H9 (cell line): ENCODE measurements around the gene AGMO. TPM values are rescaled to one million over a fixed set of nuclear protein-coding genes. Genes with fewer than 3 reads are reported as not detected.

Source experiments
- DNase-seq: peaks from one replicate; pipeline ENCODE4 v3.0.0-alpha.2; 2017
- H2AFZ ChIP-seq: one replicate; pipeline ENCODE4 v1.6.1; 2013; ENCODE audit warnings: mild to moderate bottlenecking, low read length, control low read depth, moderate library complexity
- H2AK5ac ChIP-seq: 2 replicates; pipeline ENCODE4 v1.6.1; 2013; ENCODE audit warnings: low read length, control low read depth, mixed read lengths; ENCODE audit not compliant: insufficient read length
- H2BK120ac ChIP-seq: one replicate; pipeline ENCODE4 v1.6.1; 2013; ENCODE audit warnings: low read depth, mild to moderate bottlenecking, low read length, control low read depth, inconsistent platforms; ENCODE audit not compliant: poor library complexity, severe bottlenecking
- H2BK12ac ChIP-seq: 2 replicates; pipeline ENCODE4 v1.6.1; 2013; ENCODE audit warnings: low read length, control low read depth, mixed read lengths, low read depth; ENCODE audit not compliant: insufficient read length
- H2BK15ac ChIP-seq: 2 replicates; pipeline ENCODE4 v1.6.1; 2013; ENCODE audit warnings: low read depth, low read length, control low read depth
- H2BK20ac ChIP-seq: one replicate; pipeline ENCODE4 v1.6.1; 2013; ENCODE audit warnings: low read depth, mild to moderate bottlenecking, low read length, control low read depth, inconsistent platforms; ENCODE audit not compliant: poor library complexity, severe bottlenecking
- H2BK5ac ChIP-seq: 2 replicates; pipeline ENCODE4 v1.6.1; 2013; ENCODE audit warnings: low read length, control low read depth, mixed read lengths; ENCODE audit not compliant: insufficient read length
- H3K14ac ChIP-seq: 2 replicates; pipeline ENCODE4 v1.6.1; 2013; ENCODE audit warnings: low read length, control low read depth; ENCODE audit not compliant: insufficient read depth
- H3K18ac ChIP-seq: 2 replicates; pipeline ENCODE4 v1.6.1; 2013; ENCODE audit warnings: low read depth, mild to moderate bottlenecking, mixed read lengths, low read length, control low read depth; ENCODE audit not compliant: insufficient read length
- H3K23ac ChIP-seq: 2 replicates; pipeline ENCODE4 v1.6.1; 2013; ENCODE audit warnings: low read length, control low read depth, mixed read lengths, low read depth; ENCODE audit not compliant: insufficient read length
- H3K23me2 ChIP-seq: 2 replicates; pipeline ENCODE4 v1.6.1; 2013; ENCODE audit warnings: low read depth, mild to moderate bottlenecking, mixed read lengths, low read length, control low read depth; ENCODE audit not compliant: insufficient read length, poor library complexity, severe bottlenecking
- H3K27ac ChIP-seq: 2 replicates; pipeline ENCODE4 v1.5.1; 2013; ENCODE audit warnings: low read length, control low read depth, mixed read lengths, low read depth; ENCODE audit not compliant: insufficient read length
- H3K27me3 ChIP-seq: 2 replicates; pipeline ENCODE4 v1.6.1; 2013; ENCODE audit warnings: low read length, control low read depth, inconsistent platforms; ENCODE audit not compliant: insufficient read depth
- H3K4ac ChIP-seq: 2 replicates; pipeline ENCODE4 v1.6.1; 2013; ENCODE audit warnings: low read depth, mild to moderate bottlenecking, control low read depth, inconsistent platforms, low read length, moderate library complexity
- H3K4me1 ChIP-seq: 2 replicates; pipeline ENCODE4 v1.6.1; 2013; ENCODE audit warnings: low read length, control low read depth, inconsistent platforms; ENCODE audit not compliant: insufficient read depth
- H3K4me2 ChIP-seq: 2 replicates; pipeline ENCODE4 v1.6.1; 2013; ENCODE audit warnings: low read length, control low read depth, mixed read lengths; ENCODE audit not compliant: insufficient read length, insufficient read depth
- H3K56ac ChIP-seq: 2 replicates; pipeline ENCODE4 v1.6.1; 2013; ENCODE audit warnings: low read depth, mild to moderate bottlenecking, mixed read lengths, low read length, control low read depth; ENCODE audit not compliant: insufficient read length
- H3K79me1 ChIP-seq: 2 replicates; pipeline ENCODE4 v1.6.1; 2013; ENCODE audit warnings: low read depth, mild to moderate bottlenecking, moderate library complexity, low read length, control low read depth, inconsistent platforms; ENCODE audit not compliant: insufficient read depth, poor library complexity, severe bottlenecking
- H3K79me2 ChIP-seq: 2 replicates; pipeline ENCODE4 v1.6.1; 2013; ENCODE audit warnings: low read length, control low read depth, inconsistent platforms; ENCODE audit not compliant: insufficient read depth
- H3K9ac ChIP-seq: 2 replicates; pipeline ENCODE4 v1.6.1; 2013; ENCODE audit warnings: low read length, control low read depth, mixed read lengths; ENCODE audit not compliant: insufficient read length; ENCODE audit errors: extremely low read depth
- H3K9me3 ChIP-seq: one replicate; pipeline ENCODE4 v1.6.1; 2013; ENCODE audit warnings: low read depth, low read length, inconsistent platforms; ENCODE audit not compliant: control insufficient read depth
- H3T11ph ChIP-seq: one replicate; pipeline ENCODE4 v1.6.1; 2013; ENCODE audit warnings: mild to moderate bottlenecking, low read length, control low read depth, inconsistent platforms
- H4K20me1 ChIP-seq: one replicate; pipeline ENCODE4 v1.6.1; 2013; ENCODE audit not compliant: control insufficient read depth, insufficient read length, insufficient read depth
- H4K5ac ChIP-seq: 2 replicates; pipeline ENCODE4 v1.6.1; 2013; ENCODE audit warnings: low read depth, mild to moderate bottlenecking, mixed read lengths, low read length, control low read depth; ENCODE audit not compliant: insufficient read length
- H4K8ac ChIP-seq: replicated peaks from 2 replicates; pipeline ENCODE4 v1.6.1; 2013; ENCODE audit warnings: low read length, control low read depth, mixed read lengths, low read depth; ENCODE audit not compliant: insufficient read length
- H4K91ac ChIP-seq: 2 replicates; pipeline ENCODE4 v1.6.1; 2013; ENCODE audit warnings: low read depth, mild to moderate bottlenecking, moderate library complexity, mixed read lengths, low read length, control low read depth; ENCODE audit not compliant: insufficient read length
- H3K27ac Mint-ChIP-seq, 3 experiments: 2 replicates in 2 of 3; 3 replicates in 1 of 3; pipeline ENCODE4 v1.8.0; 2020 to 2021; ENCODE audit warnings: mixed read lengths in 3 of 3, mild to moderate bottlenecking in 1 of 3, moderate library complexity in 1 of 3
- H3K27me3 Mint-ChIP-seq: 2 replicates; pipeline ENCODE4 v1.8.0; 2021; ENCODE audit warnings: low read depth, mild to moderate bottlenecking, moderate library complexity, mixed read lengths
- H3K36me3 Mint-ChIP-seq, 3 experiments: 2 replicates in 2 of 3; 3 replicates in 1 of 3; pipeline ENCODE4 v1.8.0; 2020 to 2021; ENCODE audit warnings: low read depth in 3 of 3, mixed read lengths in 3 of 3; ENCODE audit not compliant: insufficient read depth in 1 of 3
- H3K4me1 Mint-ChIP-seq, 2 experiments: 2 replicates each; pipeline ENCODE4 v1.8.0; 2020; ENCODE audit warnings: mixed read lengths in 2 of 2
- H3K4me3 Mint-ChIP-seq, 2 experiments: 2 replicates in 1 of 2; 3 replicates in 1 of 2; pipeline ENCODE4 v1.8.0; 2020 to 2021; ENCODE audit warnings: mild to moderate bottlenecking in 2 of 2, mixed read lengths in 2 of 2, moderate library complexity in 1 of 2
- H3K9me3 Mint-ChIP-seq, 2 experiments: 2 replicates in 1 of 2; 3 replicates in 1 of 2; pipeline ENCODE4 v1.8.0; 2020; ENCODE audit warnings: mild to moderate bottlenecking in 2 of 2, mixed read lengths in 2 of 2, moderate library complexity in 1 of 2
- WGBS: extraction: QIAGEN DNeasy Blood & Tissue Kit; methylation state at CpG from one replicate; pipeline ENCODE4 v1.1.7; 2013; ENCODE audit warnings: missing lambda C conversion rate, low lambda C conversion rate, mixed read lengths; ENCODE audit not compliant: insufficient read length; ENCODE audit errors: extremely low coverage; 5-methylcytosine and 5-hydroxymethylcytosine counted together
- total RNA-seq: library from RNA; stranded (reverse); gene quantifications from 2 replicates; pipeline ENCODE4 v1.2.1, GENCODE V29; 2021
- TF ChIP-seq, protein P1 (sequence below): fragments of 200-600 bp; sonication (generic); conservative IDR thresholded peaks from 3 replicates; pipeline ENCODE4 v1.8.0; 2021; ENCODE audit warnings: antibody characterized with exemption, mild to moderate bottlenecking

The AGMO gene
- total RNA-seq, 1 experiment from 2014 or later, result 0.70 TPM

DNA sequence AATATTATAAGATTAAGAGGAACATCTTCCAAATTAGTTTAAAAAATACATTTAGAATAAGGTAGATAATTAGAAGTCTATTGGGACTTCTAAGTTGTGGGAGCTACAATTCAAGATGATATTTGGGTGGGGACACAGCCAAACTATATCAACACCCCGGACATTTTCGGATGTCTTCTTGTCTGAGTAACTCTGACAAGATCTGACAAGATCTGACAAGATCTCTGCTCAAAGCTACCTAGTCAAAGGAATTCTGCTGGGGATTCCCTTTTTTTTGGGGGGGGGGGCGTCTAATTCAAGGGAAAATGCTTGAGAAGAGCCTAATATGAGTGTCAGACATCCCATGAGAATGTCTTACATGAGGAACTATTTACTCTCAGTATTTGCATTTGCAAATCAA, 5.2 kb upstream of the AGMO start:
- Mint-ChIP-seq H3K4me1 (no peaks in the 10 kb centered on the region; a peak in 2 of 4 replicates), H3K27me3 (no peaks in the 10 kb centered on the region), H3K36me3 (no peaks in the 10 kb centered on the region; a peak in 1 of 7 replicates), H3K4me3 (no peak overlapping the region), H3K9me3 (no peaks in the 10 kb centered on the region), H3K27ac (no peak overlapping the region)
- no peak overlapping the region for H3K18ac ChIP-seq
- H3T11ph ChIP-seq, result no peak overlapping the region
- H3K79me2 ChIP-seq, result no peaks in the 10 kb centered on the region
- no peaks in the 10 kb centered on the region for H3K27me3 ChIP-seq
- no peaks in the 10 kb centered on the region for H3K4me1 ChIP-seq
- H2BK12ac ChIP-seq, result no peak overlapping the region
- no peak for DNase-seq
- no peak overlapping the region for H2AFZ ChIP-seq
- no peak overlapping the region for H3K9ac ChIP-seq
- no CpG with 5 or more reads among the region's 3 CpGs for WGBS
- H3K9me3 ChIP-seq, result no peaks in the 10 kb centered on the region
- no peak overlapping the region for H3K27ac ChIP-seq
- no peak overlapping the region for H4K91ac ChIP-seq
- H3K4me2 ChIP-seq, result no peak overlapping the region
- no peak overlapping the region for H2BK120ac ChIP-seq
- H3K4ac ChIP-seq, result no peak overlapping the region
- H4K20me1 ChIP-seq, result no peaks in the 10 kb centered on the region
- no peak overlapping the region for H3K23ac ChIP-seq
- no peak overlapping the region for H4K5ac ChIP-seq
- H2BK5ac ChIP-seq, result no peak overlapping the region
- H2AK5ac ChIP-seq, result no peak overlapping the region
- H4K8ac ChIP-seq, result no peak overlapping the region
- H3K23me2 ChIP-seq, result no peaks in the 10 kb centered on the region
- H2BK15ac ChIP-seq, result no peak overlapping the region
- no peak overlapping the region for H3K14ac ChIP-seq
- no peaks in the 10 kb centered on the region for H3K79me1 ChIP-seq
- H3K56ac ChIP-seq, result no peak overlapping the region
- TF ChIP-seq, protein P1, sequence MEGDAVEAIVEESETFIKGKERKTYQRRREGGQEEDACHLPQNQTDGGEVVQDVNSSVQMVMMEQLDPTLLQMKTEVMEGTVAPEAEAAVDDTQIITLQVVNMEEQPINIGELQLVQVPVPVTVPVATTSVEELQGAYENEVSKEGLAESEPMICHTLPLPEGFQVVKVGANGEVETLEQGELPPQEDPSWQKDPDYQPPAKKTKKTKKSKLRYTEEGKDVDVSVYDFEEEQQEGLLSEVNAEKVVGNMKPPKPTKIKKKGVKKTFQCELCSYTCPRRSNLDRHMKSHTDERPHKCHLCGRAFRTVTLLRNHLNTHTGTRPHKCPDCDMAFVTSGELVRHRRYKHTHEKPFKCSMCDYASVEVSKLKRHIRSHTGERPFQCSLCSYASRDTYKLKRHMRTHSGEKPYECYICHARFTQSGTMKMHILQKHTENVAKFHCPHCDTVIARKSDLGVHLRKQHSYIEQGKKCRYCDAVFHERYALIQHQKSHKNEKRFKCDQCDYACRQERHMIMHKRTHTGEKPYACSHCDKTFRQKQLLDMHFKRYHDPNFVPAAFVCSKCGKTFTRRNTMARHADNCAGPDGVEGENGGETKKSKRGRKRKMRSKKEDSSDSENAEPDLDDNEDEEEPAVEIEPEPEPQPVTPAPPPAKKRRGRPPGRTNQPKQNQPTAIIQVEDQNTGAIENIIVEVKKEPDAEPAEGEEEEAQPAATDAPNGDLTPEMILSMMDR, result no peak
- no peak overlapping the region for H2BK20ac ChIP-seq
